LNCaP clone FGC (cell line): Measurements from ENCODE around the gene PSME2.

ENCODE experiments used
- DNase-seq: peaks from one replicate; pipeline ENCODE4 v3.0.0-alpha.2; 2011; ENCODE audit warnings: low read depth
- H3K4me3 ChIP-seq: 2 replicates; pipeline ENCODE4 v1.5.1; 2011; ENCODE audit warnings: mild to moderate bottlenecking, low read depth, low read length, control low read depth
- TF ChIP-seq, protein P1 (sequence below): IDR thresholded peaks from 2 replicates; pipeline ENCODE4 v1.5.1; 2012; ENCODE audit warnings: mild to moderate bottlenecking; ENCODE audit not compliant: control insufficient read depth, insufficient read depth; ENCODE audit errors: extremely low read depth

PSME2 gene

DNA sequence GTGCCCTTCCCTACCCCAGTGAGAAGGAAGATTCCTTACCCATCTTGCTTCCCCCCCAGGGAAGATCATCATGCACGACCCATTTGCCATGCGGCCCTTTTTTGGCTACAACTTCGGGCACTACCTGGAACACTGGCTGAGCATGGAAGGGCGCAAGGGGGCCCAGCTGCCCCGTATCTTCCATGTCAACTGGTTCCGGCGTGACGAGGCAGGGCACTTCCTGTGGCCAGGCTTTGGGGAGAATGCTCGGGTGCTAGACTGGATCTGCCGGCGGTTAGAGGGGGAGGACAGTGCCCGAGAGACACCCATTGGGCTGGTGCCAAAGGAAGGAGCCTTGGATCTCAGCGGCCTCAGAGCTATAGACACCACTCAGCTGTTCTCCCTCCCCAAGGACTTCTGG, 43.0 kb downstream of the PSME2 start:
- no peak for DNase-seq
- no peak overlapping the region for H3K4me3 ChIP-seq
- TF ChIP-seq, protein P1, sequence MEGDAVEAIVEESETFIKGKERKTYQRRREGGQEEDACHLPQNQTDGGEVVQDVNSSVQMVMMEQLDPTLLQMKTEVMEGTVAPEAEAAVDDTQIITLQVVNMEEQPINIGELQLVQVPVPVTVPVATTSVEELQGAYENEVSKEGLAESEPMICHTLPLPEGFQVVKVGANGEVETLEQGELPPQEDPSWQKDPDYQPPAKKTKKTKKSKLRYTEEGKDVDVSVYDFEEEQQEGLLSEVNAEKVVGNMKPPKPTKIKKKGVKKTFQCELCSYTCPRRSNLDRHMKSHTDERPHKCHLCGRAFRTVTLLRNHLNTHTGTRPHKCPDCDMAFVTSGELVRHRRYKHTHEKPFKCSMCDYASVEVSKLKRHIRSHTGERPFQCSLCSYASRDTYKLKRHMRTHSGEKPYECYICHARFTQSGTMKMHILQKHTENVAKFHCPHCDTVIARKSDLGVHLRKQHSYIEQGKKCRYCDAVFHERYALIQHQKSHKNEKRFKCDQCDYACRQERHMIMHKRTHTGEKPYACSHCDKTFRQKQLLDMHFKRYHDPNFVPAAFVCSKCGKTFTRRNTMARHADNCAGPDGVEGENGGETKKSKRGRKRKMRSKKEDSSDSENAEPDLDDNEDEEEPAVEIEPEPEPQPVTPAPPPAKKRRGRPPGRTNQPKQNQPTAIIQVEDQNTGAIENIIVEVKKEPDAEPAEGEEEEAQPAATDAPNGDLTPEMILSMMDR: no peak

DNA sequence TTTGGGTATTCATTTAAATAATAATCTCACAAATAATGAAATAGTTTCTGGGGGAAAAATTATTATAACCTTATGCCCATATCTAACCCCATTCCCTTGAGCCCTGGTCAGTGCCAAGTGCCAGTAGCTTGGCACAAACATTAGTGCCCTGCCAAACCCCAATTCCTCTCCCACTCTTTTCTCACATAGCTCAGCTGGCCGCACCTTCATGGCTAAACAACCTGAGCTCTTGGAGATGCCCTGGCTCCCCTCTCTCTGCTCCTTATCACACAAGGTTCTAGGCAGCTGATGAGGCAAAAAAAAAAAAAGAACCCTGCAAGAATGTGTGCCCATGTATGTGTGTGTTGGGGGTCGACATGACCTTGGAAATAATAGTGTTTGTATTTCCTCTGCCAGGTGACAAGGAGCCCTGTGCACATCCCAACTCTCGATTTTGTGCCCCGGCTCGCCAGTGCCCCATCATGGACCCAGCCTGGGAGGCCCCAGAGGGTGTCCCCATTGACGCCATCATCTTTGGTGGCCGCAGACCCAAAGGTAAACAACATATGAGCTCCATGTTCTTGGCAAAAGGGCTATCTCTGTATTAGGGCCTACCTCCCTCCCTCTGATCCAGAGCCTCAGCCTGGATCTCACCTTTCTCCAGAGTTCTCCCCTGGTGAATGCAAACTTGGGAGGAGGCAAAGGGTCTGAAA, 43.9 kb downstream of the PSME2 start:
- H3K4me3 ChIP-seq: no peak overlapping the region
- TF ChIP-seq, protein P1: no peak
- no peak for DNase-seq

DNA sequence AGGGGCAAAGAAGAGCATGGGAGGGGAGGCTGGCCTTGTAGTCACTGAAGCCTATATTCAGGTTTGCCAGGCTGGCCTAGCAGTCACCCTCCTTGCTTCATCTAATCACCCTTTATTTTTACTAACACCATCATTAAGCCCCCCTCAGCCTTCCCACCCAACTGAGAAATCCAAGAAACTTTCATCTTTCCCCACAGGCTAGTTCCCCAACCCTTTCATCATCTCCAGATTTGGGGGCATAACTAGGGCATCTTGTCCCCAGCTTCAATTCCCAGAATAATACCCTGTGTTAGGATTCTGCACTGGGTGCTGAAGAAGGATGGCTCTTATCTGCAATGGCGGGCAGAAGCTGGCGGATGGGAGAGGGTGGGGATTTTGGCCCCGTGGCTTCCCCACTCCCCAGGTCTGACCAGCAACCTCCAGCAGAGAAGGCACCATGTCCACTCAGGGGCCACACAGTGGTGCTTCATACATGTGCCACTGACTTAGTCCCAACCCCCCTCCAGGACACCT, 45.4 kb downstream of the PSME2 start:
- TF ChIP-seq, protein P1: no peak
- no peak for DNase-seq

DNA sequence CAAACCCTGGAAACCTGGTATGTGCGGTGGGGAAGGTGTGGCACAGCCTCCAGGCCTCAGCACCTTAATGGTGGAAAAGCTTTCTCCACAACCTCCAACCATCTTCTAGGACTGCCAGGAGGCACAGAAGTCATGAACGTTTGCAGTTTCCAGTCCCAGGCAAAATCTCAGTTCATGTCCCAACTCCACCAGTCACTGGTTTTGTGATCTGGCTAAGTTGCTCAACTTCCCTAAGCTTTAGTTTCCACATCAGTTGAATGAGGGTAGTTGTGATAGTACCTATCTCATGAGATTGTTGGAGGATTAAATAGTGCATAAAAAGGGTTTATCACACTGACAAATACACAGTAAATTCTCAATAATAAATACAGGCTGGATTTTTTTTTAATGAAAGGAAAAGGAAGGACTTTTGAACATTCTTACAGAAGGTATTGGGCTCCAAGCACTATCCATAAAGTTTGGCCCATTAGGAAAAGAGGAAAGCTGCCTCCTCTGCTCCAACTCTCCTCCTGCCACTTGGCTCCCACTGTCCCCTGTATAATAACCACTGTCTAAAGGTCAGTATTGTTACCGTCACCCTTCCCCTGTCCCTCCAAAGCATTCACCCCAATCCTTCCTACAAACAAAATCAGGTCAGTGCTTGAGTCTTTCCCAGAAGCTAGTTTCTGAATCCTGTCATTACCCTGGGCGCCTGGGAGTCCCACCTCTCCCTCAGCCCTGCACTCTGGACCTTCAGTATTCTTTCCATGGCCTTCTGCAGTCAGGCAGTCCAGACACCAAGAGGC, 46.0 kb downstream of the PSME2 start:
- TF ChIP-seq, protein P1: no peak
- H3K4me3 ChIP-seq: no peak overlapping the region
- DNase-seq: no peak

More for the DNA sequence above, 45.4 kb downstream of the PSME2 start:
- no peak overlapping the region for H3K4me3 ChIP-seq

DNA sequence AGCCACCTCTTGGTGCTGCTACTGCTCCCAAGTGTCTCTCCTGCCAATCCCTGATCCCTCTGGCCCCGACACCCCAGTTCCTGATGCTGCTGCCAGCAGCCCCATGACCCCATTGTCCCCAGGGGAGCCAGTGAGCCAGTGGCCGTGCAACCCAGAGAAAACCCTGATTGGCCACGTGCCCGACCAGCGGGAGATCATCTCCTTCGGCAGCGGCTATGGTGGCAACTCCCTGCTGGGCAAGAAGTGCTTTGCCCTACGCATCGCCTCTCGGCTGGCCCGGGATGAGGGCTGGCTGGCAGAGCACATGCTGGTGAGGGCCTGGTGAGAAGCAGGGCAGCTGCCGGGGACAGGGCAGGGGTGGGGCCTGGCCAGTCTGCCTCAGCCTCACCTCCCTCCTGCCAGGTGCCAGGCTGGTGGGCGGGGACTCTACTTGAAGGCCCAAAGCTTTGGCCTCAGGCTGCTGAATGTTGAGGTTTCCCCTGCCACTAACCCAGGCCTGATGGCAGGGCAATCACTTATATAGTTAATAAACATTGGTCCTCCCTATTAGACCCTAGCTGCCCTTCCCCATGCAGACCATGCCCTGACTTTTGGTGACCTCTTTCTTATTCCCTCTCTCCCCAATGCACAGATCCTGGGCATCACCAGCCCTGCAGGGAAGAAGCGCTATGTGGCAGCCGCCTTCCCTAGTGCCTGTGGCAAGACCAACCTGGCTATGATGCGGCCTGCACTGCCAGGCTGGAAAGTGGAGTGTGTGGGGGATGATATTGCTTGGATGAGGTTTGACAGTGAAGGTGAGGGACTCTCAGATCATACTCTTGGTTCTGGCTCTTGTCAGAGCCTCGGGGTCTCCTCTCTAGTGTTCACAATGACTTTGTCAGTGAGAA, 47.2 kb downstream of the PSME2 start:
- no peak for DNase-seq
- TF ChIP-seq, protein P1: no peak
- H3K4me3 ChIP-seq: no peak overlapping the region

DNA sequence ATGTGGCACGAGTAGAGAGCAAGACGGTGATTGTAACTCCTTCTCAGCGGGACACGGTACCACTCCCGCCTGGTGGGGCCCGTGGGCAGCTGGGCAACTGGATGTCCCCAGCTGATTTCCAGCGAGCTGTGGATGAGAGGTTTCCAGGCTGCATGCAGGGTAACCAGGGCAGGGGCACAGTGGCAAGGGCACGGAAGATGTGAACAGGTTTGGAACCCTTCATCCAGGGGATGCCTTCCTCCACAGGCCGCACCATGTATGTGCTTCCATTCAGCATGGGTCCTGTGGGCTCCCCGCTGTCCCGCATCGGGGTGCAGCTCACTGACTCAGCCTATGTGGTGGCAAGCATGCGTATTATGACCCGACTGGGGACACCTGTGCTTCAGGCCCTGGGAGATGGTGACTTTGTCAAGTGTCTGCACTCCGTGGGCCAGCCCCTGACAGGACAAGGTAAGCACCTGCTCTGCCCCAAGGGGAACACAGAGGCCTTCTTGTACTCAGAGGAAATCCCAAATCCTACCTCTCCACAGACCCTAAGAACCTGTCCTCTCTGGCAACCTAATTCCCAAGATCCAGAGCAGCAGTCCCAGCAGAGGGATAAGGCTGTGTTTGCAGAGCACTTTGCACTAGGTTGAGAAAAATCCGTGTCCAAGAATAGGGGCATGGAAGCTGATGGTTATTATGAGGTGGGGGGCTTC, 48.0 kb downstream of the PSME2 start:
- no peak for DNase-seq
- TF ChIP-seq, protein P1: no peak
- H3K4me3 ChIP-seq: no peak overlapping the region
